BE2C (cell line): ENCODE results near the gene MERTK.

Experiments used
- DNase-seq: peaks from one replicate; pipeline ENCODE4 v3.0.0-alpha.2; 2020
- H3K27me3 ChIP-seq: fragments of 250-450 bp; sonication (Bioruptor Pico); 2 replicates; pipeline ENCODE4 v1.5.1; 2020; ENCODE audit warnings: mild to moderate bottlenecking
- H3K36me3 ChIP-seq: fragments of 250-450 bp; sonication (Bioruptor Pico); 2 replicates; pipeline ENCODE4 v1.5.1; 2020; ENCODE audit warnings: mild to moderate bottlenecking
- H3K4me1 ChIP-seq: fragments of 250-450 bp; sonication (Bioruptor Pico); 2 replicates; pipeline ENCODE4 v1.5.1; 2020
- H3K4me3 ChIP-seq: 2 replicates; pipeline ENCODE4 v1.5.1; 2011; ENCODE audit warnings: low read depth, low read length
- H3K9me3 ChIP-seq: fragments of 250-450 bp; sonication (Bioruptor Pico); 2 replicates; pipeline ENCODE4 v1.5.1; 2020
- TF ChIP-seq, protein P1 (sequence below): IDR thresholded peaks from 2 replicates; pipeline ENCODE4 v1.5.1; 2012; ENCODE audit warnings: mild to moderate bottlenecking, low read depth, low read length

MERTK gene

DNA sequence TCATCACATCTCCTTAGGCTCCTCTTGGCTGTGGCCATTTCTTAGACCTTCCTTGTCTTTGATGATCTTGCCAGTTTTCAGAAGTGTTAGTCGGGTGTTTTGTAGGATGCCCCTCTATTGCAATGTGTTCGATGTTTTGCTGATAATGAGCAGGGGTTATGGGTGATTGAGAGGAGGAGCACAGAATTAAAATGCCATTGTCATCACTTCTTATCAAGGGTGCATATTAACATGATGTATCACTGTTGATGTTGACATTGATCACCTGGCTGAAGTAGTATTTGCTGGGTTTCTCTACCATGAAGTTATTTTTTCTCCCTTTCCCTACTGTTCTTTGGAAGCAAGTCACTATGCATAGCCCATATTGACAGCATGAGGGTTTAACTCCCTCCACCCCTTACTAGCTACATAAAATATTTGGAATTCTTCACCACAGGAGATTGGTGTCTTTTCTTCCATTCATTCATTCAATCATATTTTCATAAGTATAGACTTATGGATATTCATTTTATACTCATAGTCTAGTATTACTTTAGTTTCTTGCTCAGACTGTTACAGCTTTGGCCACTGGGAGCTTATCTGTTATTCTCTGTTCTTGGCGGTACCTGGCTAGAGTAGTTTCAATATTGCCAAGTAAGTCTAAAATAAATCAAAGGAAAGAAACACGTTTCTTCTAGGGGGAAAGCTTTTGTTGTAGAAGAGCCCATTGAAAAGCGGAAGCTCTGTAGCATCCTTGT is 102.2 kb downstream of the MERTK start:
- H3K9me3 ChIP-seq, result no peaks in the 10 kb centered on the region
- no peaks in the 10 kb centered on the region for H3K36me3 ChIP-seq
- no peak for DNase-seq
- TF ChIP-seq, protein P1, sequence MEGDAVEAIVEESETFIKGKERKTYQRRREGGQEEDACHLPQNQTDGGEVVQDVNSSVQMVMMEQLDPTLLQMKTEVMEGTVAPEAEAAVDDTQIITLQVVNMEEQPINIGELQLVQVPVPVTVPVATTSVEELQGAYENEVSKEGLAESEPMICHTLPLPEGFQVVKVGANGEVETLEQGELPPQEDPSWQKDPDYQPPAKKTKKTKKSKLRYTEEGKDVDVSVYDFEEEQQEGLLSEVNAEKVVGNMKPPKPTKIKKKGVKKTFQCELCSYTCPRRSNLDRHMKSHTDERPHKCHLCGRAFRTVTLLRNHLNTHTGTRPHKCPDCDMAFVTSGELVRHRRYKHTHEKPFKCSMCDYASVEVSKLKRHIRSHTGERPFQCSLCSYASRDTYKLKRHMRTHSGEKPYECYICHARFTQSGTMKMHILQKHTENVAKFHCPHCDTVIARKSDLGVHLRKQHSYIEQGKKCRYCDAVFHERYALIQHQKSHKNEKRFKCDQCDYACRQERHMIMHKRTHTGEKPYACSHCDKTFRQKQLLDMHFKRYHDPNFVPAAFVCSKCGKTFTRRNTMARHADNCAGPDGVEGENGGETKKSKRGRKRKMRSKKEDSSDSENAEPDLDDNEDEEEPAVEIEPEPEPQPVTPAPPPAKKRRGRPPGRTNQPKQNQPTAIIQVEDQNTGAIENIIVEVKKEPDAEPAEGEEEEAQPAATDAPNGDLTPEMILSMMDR, result no peak
- H3K4me3 ChIP-seq, result no peak overlapping the region
- no peaks in the 10 kb centered on the region for H3K27me3 ChIP-seq
- H3K4me1 ChIP-seq, result no peaks in the 10 kb centered on the region

DNA sequence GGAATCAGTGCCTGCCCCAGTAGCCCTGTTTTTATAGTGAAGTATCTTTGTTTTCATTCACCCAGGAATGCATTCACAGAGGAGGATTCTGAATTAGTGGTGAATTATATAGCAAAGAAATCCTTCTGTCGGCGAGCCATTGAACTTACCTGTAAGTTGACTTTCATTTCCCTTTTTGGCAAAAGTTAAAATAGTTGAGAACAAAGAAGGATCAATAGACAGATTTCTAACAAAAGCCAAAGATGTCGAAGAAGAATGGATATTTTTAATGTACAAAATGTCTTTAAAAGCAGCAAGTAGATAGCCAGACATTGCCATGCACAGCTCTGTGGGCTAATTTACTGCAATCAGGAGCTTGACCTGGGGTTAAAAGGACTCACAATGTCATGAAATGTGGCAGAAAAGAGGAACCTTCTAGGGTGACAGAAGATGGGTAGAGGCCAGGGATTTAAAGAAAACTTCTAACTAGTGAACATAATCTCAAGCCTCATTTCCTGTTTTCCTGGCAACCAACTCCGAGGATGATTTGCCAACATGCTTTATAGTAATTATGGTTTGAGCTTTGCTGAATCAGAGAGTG is 102.8 kb downstream of the MERTK start:
- Histone ChIP-seq H3K4me3 (no peak overlapping the region), H3K36me3 (no peaks in the 10 kb centered on the region), H3K27me3 (no peaks in the 10 kb centered on the region), H3K9me3 (no peaks in the 10 kb centered on the region), H3K4me1 (no peaks in the 10 kb centered on the region)
- no peak for DNase-seq
- TF ChIP-seq, protein P1, result no peak

DNA sequence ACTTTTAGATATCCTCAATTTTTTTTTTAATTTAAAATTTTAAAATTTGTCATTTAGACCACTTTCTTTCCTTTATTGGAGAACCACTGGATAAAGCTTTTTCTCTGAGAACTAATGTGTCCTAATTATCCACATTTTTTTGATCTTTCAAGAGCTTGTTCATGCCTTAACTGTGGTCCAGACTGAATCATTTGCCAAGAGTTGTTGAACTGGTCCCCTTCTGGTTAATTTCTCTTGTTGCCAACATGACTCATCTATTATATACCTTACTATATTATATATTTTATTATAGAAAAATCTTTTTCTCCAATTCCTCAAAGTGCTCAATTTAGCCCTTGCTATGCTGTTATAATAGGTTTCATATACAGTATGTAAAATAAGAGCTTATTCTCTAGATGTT is 103.5 kb downstream of the MERTK start:
- Histone ChIP-seq H3K9me3 (no peaks in the 10 kb centered on the region), H3K4me1 (no peaks in the 10 kb centered on the region), H3K4me3 (no peak overlapping the region), H3K36me3 (no peaks in the 10 kb centered on the region), H3K27me3 (no peaks in the 10 kb centered on the region)
- TF ChIP-seq, protein P1, result no peak
- DNase-seq, result no peak

DNA sequence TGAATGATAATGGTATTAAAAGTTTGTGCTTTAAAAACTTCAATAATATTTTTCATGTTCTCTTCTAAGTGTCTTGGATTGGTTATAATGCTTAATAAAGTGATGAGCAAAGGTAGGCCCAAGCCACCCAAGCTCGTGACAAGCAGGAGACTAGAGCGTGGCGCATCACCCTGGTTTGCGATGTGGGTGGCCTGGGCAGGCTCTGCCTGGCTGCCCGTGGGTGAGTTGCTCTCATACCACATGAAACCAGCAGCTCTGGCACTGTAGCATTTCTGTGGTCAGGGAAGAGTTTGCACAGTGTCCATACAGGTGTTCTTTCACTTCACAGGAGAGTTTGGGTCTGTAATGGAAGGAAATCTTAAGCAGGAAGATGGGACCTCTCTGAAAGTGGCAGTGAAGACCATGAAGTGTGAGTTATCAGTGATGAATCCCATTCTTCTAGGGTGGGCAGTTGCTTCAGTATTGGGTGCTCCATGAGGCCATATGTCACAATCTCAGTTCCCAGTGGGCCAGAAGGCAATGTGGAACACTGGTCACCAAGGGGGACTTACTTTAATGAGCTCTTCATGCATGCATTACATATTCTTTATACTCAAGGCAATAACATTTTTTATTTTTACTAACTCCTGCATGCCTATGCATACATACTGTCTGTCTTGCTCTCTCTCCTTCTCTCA is 105.3 kb downstream of the MERTK start:
- H3K27me3 ChIP-seq, result no peaks in the 10 kb centered on the region
- H3K36me3 ChIP-seq, result no peaks in the 10 kb centered on the region
- no peak overlapping the region for H3K4me3 ChIP-seq
- TF ChIP-seq, protein P1, result no peak
- DNase-seq, result no peak
- H3K4me1 ChIP-seq, result no peaks in the 10 kb centered on the region
- no peaks in the 10 kb centered on the region for H3K9me3 ChIP-seq

DNA sequence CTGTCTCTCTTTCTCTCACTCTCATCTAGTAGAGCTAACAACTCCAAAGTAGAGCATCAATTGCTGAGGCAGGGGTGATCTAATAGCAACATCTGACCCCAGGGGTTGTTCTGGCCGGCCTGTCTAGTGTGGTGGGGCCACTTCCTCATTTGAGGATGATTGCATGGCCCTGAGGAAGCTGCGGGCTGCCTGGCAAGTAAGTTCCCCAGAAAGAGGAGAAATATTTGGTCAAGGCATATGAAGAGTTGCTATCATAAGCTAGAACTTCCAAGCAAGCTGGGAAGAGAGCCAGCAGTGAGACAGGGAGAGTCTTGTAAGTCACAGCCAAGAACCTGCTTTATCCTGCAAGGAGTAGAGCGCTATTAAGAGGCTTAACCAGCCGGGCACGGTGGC is 105.8 kb downstream of the MERTK start:
- Histone ChIP-seq H3K4me3 (no peak overlapping the region), H3K27me3 (no peaks in the 10 kb centered on the region), H3K9me3 (no peaks in the 10 kb centered on the region), H3K4me1 (no peaks in the 10 kb centered on the region; the same call in 1 of the 2 replicates), H3K36me3 (no peaks in the 10 kb centered on the region)
- TF ChIP-seq, protein P1, result no peak
- DNase-seq, result no peak
